HFF-Myc (cell line): ENCODE data around the gene RPL29.
"Not testable (repeated sequence)": the region's sequence is repeated elsewhere in the genome, so short reads cannot be mapped to it uniquely, and the experiment has no call there.

Source experiments
- DNase-seq: peaks from one replicate; pipeline ENCODE4 v3.0.0-alpha.2; 2011; ENCODE audit warnings: low read depth; ENCODE audit errors: extremely low read depth
- H3K4me3 ChIP-seq: replicated peaks from 2 replicates; pipeline ENCODE4 v1.5.1; 2011; ENCODE audit warnings: low read depth, mild to moderate bottlenecking, control low read depth, low read length
- TF ChIP-seq, protein P1 (sequence below): IDR thresholded peaks from 2 replicates; pipeline ENCODE4 v1.5.1; 2012; ENCODE audit warnings: mild to moderate bottlenecking, low read depth, low read length, control low read depth; ENCODE audit errors: missing control alignments

RPL29 gene

DNA sequence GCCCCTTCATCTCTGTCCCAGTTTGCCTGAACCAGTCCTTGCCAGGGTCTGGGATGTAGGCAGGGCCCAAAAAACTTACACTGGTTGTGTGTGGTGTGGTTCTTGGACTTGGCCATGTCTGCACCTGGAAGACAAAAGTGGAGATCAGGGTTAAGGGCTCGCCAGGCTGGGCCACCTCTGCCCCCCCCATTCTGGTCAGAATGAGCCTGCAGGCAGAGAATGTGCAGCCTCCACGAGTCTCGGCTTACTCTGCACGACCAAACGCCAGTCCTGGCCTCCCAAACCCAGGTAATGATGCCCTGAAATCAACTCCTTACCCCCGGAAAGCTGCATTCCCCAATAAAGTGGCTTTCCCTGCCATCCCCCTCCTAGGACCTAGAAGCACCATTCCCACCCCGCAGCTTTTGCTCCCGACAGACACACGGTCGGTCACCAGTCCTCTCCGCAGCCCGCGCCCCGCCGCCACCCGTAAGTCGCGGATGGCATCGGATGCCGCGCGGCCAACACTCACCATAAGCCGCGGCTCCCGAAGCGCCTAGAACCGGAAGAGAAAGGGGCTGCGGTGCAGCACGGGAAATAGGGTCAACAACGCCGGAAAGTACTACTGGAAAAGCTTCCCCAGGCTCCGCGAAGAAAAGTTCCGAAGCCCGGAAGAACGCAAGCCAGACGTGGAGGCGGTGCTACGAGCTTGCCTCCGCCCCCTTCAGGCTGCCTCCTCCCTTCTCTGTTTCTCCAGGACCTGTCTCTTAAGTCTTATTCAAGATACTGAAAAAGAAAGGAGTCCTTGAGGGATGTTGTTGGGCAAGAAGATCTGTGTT lies at the start of gene RPL29:
Gene RPL29, minus strand, starts transcription at position 550 of the 818 bp plus-strand sequence. Its CDS starts 434 bp downstream, at position 116.
- DNase-seq: peak; percentile 90
- H3K4me3 ChIP-seq: peak within 1 kb of the TSS; percentile 100
- TF ChIP-seq, protein P1, sequence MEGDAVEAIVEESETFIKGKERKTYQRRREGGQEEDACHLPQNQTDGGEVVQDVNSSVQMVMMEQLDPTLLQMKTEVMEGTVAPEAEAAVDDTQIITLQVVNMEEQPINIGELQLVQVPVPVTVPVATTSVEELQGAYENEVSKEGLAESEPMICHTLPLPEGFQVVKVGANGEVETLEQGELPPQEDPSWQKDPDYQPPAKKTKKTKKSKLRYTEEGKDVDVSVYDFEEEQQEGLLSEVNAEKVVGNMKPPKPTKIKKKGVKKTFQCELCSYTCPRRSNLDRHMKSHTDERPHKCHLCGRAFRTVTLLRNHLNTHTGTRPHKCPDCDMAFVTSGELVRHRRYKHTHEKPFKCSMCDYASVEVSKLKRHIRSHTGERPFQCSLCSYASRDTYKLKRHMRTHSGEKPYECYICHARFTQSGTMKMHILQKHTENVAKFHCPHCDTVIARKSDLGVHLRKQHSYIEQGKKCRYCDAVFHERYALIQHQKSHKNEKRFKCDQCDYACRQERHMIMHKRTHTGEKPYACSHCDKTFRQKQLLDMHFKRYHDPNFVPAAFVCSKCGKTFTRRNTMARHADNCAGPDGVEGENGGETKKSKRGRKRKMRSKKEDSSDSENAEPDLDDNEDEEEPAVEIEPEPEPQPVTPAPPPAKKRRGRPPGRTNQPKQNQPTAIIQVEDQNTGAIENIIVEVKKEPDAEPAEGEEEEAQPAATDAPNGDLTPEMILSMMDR: no peak

- TF ChIP-seq, protein P1: no peak
- H3K4me3 ChIP-seq: no peak overlapping the region
- no peak for DNase-seq
These were observed 49.3 kb upstream of the RPL29 start for GRCh38 chr3:52044869-52045619.

DNA sequence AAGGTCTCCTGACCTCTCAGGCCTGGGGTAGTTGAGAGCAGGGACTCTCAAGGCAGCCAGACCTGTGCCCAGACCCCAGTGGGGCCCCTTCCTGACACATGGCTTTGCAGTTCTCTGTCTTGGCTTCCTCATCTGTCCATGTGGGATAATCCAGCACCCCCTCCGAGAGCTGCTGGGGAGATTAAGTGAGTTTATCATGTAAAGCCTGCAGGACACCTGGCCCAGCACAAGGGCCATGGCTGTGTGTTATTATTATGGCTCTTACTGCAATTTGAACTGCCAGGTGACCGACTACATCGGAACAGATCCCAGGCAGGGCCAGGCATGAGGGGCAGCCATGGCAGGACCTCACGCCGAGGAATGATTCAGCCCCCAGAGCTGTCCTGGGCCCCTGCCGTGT lies 48.1 kb upstream of the RPL29 start:
- H3K4me3 ChIP-seq: no peak overlapping the region
- TF ChIP-seq, protein P1: no peak
- DNase-seq: no peak

GRCh38 chr3:52043039-52043438 lies 47.3 kb upstream of the RPL29 start:
- DNase-seq, H3K4me3 ChIP-seq: not testable (repeated sequence)

GRCh38 chr3:52041118-52041731 lies 45.5 kb upstream of the RPL29 start:
- no peak overlapping the region for H3K4me3 ChIP-seq
- DNase-seq: no peak
- TF ChIP-seq, protein P1: peak; percentile 16

GRCh38 chr3:52040600-52040999 lies 44.9 kb upstream of the RPL29 start:
- TF ChIP-seq, protein P1: no peak
- no peak overlapping the region for H3K4me3 ChIP-seq
- DNase-seq: no peak

DNA sequence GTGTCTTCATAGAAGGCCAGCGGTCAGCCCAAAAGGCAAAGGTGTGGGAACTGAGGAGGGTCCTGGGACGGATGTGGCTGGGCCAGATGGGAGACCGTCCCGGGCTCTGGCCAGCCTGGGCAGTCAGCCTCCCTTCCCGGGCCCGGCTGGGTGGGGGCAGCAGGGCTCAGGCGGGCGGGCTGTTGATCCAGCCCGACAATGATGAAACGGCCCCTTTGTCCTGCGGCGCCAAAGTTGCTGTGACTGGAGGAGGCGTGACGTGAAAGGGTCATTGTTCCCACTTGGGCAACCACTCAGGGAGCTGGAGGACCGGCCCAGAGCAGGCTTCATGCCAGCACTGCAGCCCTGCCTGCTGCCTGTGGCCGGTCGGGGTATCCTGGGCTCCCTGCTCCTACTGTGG lies 44.2 kb upstream of the RPL29 start:
- no peak for DNase-seq
- TF ChIP-seq, protein P1: no peak
- no peak overlapping the region for H3K4me3 ChIP-seq
